Fibroblast of lung (primary cell): ENCODE measurements around the gene VDAC2. TPM values are rescaled to one million over a fixed set of nuclear protein-coding genes. Genes with fewer than 3 reads are reported as not detected.

Source experiments
- DNase-seq, 2 donors: peaks; one replicate each; pipeline versions ENCODE4 v3.0.0 to v3.0.0-alpha.2; 2010; ENCODE audit warnings: low read depth in 2 of 2
- H2AFZ ChIP-seq: 2 replicates; pipeline ENCODE4 v1.5.1; 2012; ENCODE audit warnings: low read length, control low read depth, inconsistent platforms
- H3K27ac ChIP-seq: 2 replicates; pipeline ENCODE4 v1.5.1; 2011; ENCODE audit warnings: low read length, control low read depth; ENCODE audit not compliant: insufficient read depth
- H3K27me3 ChIP-seq: 2 replicates; pipeline ENCODE4 v1.5.1; 2011; ENCODE audit warnings: mild to moderate bottlenecking, low read length; ENCODE audit not compliant: control insufficient read depth, insufficient read depth
- H3K36me3 ChIP-seq: 2 replicates; pipeline ENCODE4 v1.5.1; 2011; ENCODE audit warnings: low read length; ENCODE audit not compliant: control insufficient read depth, insufficient read depth
- H3K4me1 ChIP-seq: 2 replicates; pipeline ENCODE4 v1.5.1; 2011; ENCODE audit warnings: low read length; ENCODE audit not compliant: control insufficient read depth, insufficient read depth; ENCODE audit errors: extremely low read depth
- H3K4me2 ChIP-seq: 2 replicates; pipeline ENCODE4 v1.5.1; 2011; ENCODE audit warnings: low read length, control low read depth; ENCODE audit not compliant: insufficient read depth; ENCODE audit errors: extremely low read depth
- H3K4me3 ChIP-seq, 4 experiments: fragments of 200-600 bp in 1 of 4; sonication (generic) in 1 of 4; replicated peaks in 1 of 4; 2 replicates each; pipeline ENCODE4 v1.5.1; 2011 to 2016; ENCODE audit warnings: low read length in 4 of 4, low read depth in 3 of 4, mild to moderate bottlenecking in 3 of 4, control low read depth in 2 of 4, inconsistent platforms in 1 of 4, mixed read lengths in 1 of 4; ENCODE audit not compliant: insufficient read depth in 1 of 4; ENCODE audit errors: control extremely low read depth in 1 of 4
- H3K79me2 ChIP-seq: 2 replicates; pipeline ENCODE4 v1.5.1; 2012; ENCODE audit warnings: mild to moderate bottlenecking, low read length, inconsistent platforms; ENCODE audit not compliant: control insufficient read depth, insufficient read depth
- H3K9ac ChIP-seq: 2 replicates; pipeline ENCODE4 v1.5.1; 2011; ENCODE audit warnings: mild to moderate bottlenecking, low read length, control low read depth; ENCODE audit not compliant: insufficient read depth
- H3K9me3 ChIP-seq: 2 replicates; pipeline ENCODE4 v1.5.1; 2012; ENCODE audit warnings: low read depth, low read length; ENCODE audit not compliant: control insufficient read depth, insufficient read depth
- H4K20me1 ChIP-seq: 2 replicates; pipeline ENCODE4 v1.5.1; 2011; ENCODE audit warnings: low read length; ENCODE audit not compliant: control insufficient read depth, insufficient read depth; ENCODE audit errors: extremely low read depth
- EZH2 ChIP-seq: IDR thresholded peaks from 2 replicates; pipeline ENCODE4 v1.5.1; 2012; ENCODE audit warnings: low read length, control low read depth, mild to moderate bottlenecking; ENCODE audit errors: missing control alignments
- polyA plus RNA-seq, 2 donors: library from polyadenylated mRNA; depleted of rRNA in 1 of 2; stranded (reverse) in 1 of 2; unstranded in 1 of 2; fragments of >200 nt; gene quantifications; 2 replicates each; pipeline ENCODE4 v1.2.1, GENCODE V29; 2011 to 2012; ENCODE audit warnings: missing spikeins in 1 of 2
- total RNA-seq: library from RNA; depleted of rRNA; stranded (reverse); fragments of >200 nt; gene quantifications from 2 replicates; pipeline ENCODE4 v1.2.1, GENCODE V29; 2014
- TF ChIP-seq, protein P1 (sequence below), 2 donors: IDR thresholded peaks in 1 of 2; conservative IDR thresholded peaks in 1 of 2; 1 replicate in 1 of 2; 2 replicates in 1 of 2; pipeline ENCODE4 v1.5.1; 2011 to 2012; ENCODE audit warnings: low read length in 2 of 2, control low read depth in 1 of 2, inconsistent platforms in 1 of 2, low read depth in 1 of 2, mild to moderate bottlenecking in 1 of 2

Gene VDAC2
- total and polyA plus RNA-seq, 2 donors (not counting 1 experiment from before 2014, with no cell fraction given), result 151 to 208 TPM

DNA sequence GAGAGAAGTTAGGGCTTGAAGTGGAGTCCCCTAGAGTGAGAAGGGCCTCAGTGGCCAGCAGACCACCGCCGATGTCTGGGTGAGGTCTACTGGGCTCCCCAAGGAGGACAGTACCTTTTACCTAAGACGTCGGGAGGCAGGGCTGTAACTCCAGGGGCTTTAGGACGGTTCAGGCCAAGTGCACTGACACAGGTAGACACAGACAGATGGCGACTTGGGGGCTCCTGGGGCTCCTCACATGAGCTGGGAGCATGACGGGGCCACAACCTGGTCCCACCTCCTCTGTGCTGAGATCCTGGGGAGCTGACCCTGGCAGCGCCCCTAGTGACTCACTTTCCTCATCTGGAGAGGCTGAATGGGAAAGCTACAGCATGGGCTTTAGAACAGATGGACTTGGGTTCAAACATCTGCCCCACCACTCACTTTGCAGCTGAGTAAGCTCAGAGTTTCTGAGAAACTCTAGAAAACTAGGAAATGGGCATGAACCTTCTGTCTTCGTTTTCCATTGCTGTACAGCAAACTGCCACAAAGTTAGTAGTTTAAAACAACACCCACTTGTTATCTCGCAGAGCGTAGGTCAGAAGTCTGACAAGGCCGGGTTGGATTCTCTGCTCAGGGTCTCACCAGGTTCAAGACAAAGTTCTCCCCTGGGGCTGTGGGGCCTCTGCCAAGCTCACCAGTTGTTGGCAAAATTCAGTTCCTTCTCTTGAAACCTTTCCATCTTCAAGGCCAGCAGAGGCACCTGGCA, 29.9 kb downstream of the VDAC2 start:
- Histone ChIP-seq H3K36me3 (no peaks in the 10 kb centered on the region), H3K4me3 (no peak overlapping the region), H3K4me2 (no peak overlapping the region), H3K4me1 (no peaks in the 10 kb centered on the region), H3K79me2 (no peaks in the 10 kb centered on the region), H4K20me1 (no peaks in the 10 kb centered on the region), H3K9me3 (no peaks in the 10 kb centered on the region), H2AFZ (no peak overlapping the region), H3K27me3 (peaks cover 2% of the 10 kb centered on the region), H3K27ac (no peak overlapping the region), H3K9ac (no peak overlapping the region)
- TF ChIP-seq, protein P1, sequence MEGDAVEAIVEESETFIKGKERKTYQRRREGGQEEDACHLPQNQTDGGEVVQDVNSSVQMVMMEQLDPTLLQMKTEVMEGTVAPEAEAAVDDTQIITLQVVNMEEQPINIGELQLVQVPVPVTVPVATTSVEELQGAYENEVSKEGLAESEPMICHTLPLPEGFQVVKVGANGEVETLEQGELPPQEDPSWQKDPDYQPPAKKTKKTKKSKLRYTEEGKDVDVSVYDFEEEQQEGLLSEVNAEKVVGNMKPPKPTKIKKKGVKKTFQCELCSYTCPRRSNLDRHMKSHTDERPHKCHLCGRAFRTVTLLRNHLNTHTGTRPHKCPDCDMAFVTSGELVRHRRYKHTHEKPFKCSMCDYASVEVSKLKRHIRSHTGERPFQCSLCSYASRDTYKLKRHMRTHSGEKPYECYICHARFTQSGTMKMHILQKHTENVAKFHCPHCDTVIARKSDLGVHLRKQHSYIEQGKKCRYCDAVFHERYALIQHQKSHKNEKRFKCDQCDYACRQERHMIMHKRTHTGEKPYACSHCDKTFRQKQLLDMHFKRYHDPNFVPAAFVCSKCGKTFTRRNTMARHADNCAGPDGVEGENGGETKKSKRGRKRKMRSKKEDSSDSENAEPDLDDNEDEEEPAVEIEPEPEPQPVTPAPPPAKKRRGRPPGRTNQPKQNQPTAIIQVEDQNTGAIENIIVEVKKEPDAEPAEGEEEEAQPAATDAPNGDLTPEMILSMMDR (conservative IDR thresholded peaks at IDR 0.05 in 1 of 2, IDR thresholded peaks at IDR 0.05 in 1 of 2; ENCODE audit: low read depth in 1 of 2, low read length in 2 of 2), result no peak
- TF ChIP-seq EZH2, result no peak
- no peak for DNase-seq

DNA sequence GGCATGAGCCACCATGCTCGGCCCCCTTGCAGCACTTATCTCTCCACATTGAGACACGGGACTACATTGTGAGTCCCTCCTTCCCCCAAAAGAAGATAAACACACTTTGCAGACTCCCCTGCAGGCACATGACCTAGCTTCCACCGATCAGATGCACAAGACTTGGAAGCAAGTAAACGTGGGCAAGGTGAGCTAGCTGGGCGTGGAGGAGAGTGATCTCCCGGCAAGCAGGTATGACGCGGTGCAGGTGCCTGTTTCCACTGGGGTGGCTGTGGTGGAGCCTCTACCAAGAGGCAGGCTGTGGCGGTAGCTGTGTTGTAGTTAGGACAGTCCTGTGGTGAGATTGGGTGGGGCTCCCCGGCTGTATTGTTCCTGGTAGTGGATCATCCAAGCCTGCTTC, 32.8 kb downstream of the VDAC2 start:
- Histone ChIP-seq H3K9me3 (no peaks in the 10 kb centered on the region), H2AFZ (no peak overlapping the region), H3K4me3 (no peak overlapping the region), H3K4me2 (no peak overlapping the region), H3K9ac (no peak overlapping the region), H3K27ac (no peak overlapping the region), H3K4me1 (no peaks in the 10 kb centered on the region), H3K27me3 (peaks cover 6% of the 10 kb centered on the region), H3K79me2 (no peaks in the 10 kb centered on the region), H3K36me3 (no peaks in the 10 kb centered on the region), H4K20me1 (no peaks in the 10 kb centered on the region)
- no peak for DNase-seq
- no peak for TF ChIP-seq EZH2
- TF ChIP-seq, protein P1 (conservative IDR thresholded peaks at IDR 0.05 in 1 of 2, IDR thresholded peaks at IDR 0.05 in 1 of 2; ENCODE audit: low read depth in 1 of 2, low read length in 2 of 2), result no peak

- Histone ChIP-seq H3K79me2 (no peaks in the 10 kb centered on the region), H3K9ac (no peak overlapping the region), H4K20me1 (no peaks in the 10 kb centered on the region), H3K4me3 (no peak overlapping the region), H3K4me2 (no peak overlapping the region), H3K27me3 (peaks cover 7% of the 10 kb centered on the region), H3K36me3 (no peaks in the 10 kb centered on the region), H3K9me3 (no peaks in the 10 kb centered on the region), H3K27ac (no peak overlapping the region), H2AFZ (no peak overlapping the region), H3K4me1 (no peaks in the 10 kb centered on the region)
- TF ChIP-seq EZH2, result no peak
- TF ChIP-seq, protein P1 (conservative IDR thresholded peaks at IDR 0.05 in 1 of 2, IDR thresholded peaks at IDR 0.05 in 1 of 2; ENCODE audit: low read depth in 1 of 2, low read length in 2 of 2), result no peak
- DNase-seq, result no peak
These were observed 34.1 kb downstream of the VDAC2 start for GRCh38 chr10:75244487-75245353.
